GM18505 (cell line): ENCODE measurements around the gene CGB8.
"Not testable (repeated sequence)": the region's sequence is repeated elsewhere in the genome, so short reads cannot be mapped to it uniquely, and the experiment has no call there.

ENCODE experiments used
- ATAC-seq: cut with Tn5 transposase; IDR thresholded peaks from one replicate; pipeline ENCODE4 v1.9.1; 2021; ENCODE audit not compliant: unreplicated experiment
- POLR2A ChIP-seq: IDR thresholded peaks from 4 replicates; pipeline ENCODE4 v1.6.1; 2011; ENCODE audit warnings: borderline replicate concordance; ENCODE audit not compliant: insufficient read depth, insufficient read length; ENCODE audit errors: extremely low read depth

CGB8 gene

GRCh38 chr19:49022116-49022515, 26.8 kb downstream of the CGB8 start:
- no peak for TF ChIP-seq POLR2A
- no peak for ATAC-seq

GRCh38 chr19:49020931-49021895, 27.7 kb downstream of the CGB8 start:
- TF ChIP-seq POLR2A = no peak
- no peak for ATAC-seq

GRCh38 chr19:49020342-49020741, 28.6 kb downstream of the CGB8 start:
- no peak for TF ChIP-seq POLR2A

GRCh38 chr19:49019242-49019932, 29.5 kb downstream of the CGB8 start:
- no peak for TF ChIP-seq POLR2A
- ATAC-seq = no peak

More at GRCh38 chr19:49020342-49020741, 28.6 kb downstream of the CGB8 start:
- no peak for ATAC-seq

- ATAC-seq = not testable (repeated sequence)
Measured at GRCh38 chr19:49018388-49019241, 30.3 kb downstream of the CGB8 start.

- no peak for ATAC-seq
- TF ChIP-seq POLR2A = no peak
Measured at GRCh38 chr19:49017666-49018351, 31.1 kb downstream of the CGB8 start.

- no peak for TF ChIP-seq POLR2A
- ATAC-seq = no peak
Measured at GRCh38 chr19:49017041-49017665, 31.8 kb downstream of the CGB8 start, which contains the start of gene LHB. TSS of gene LHB (minus strand) at chr19:49017091. CDS start at chr19:49017081, 10 bp downstream.

GRCh38 chr19:49016067-49016839, 32.7 kb downstream of the CGB8 start:
- no peak for TF ChIP-seq POLR2A

GRCh38 chr19:49014870-49015255, 34.0 kb downstream of the CGB8 start:
- no peak for TF ChIP-seq POLR2A
- no peak for ATAC-seq

More at GRCh38 chr19:49016067-49016839, 32.7 kb downstream of the CGB8 start:
- no peak for ATAC-seq

- no peak for TF ChIP-seq POLR2A
- no peak for ATAC-seq
Measured at GRCh38 chr19:49014123-49014869, 34.6 kb downstream of the CGB8 start.

GRCh38 chr19:49011194-49011593, 37.7 kb downstream of the CGB8 start:
- no peak for TF ChIP-seq POLR2A
- ATAC-seq = no peak
